GM12865 (cell line): ENCODE data around the gene CCL23.

Source experiments
- DNase-seq: peaks from one replicate; pipeline ENCODE4 v3.0.0; 2010; ENCODE audit warnings: low read depth
- H3K4me3 ChIP-seq: 2 replicates; pipeline ENCODE4 v1.5.1; 2011; ENCODE audit warnings: mild to moderate bottlenecking, low read depth, low read length, control low read depth
- CTCF ChIP-seq: IDR thresholded peaks from 2 replicates; pipeline ENCODE4 v1.5.1; 2011; ENCODE audit warnings: low read length, control low read depth, low read depth, inconsistent platforms; ENCODE audit not compliant: insufficient read depth; ENCODE audit errors: missing control alignments

Gene CCL23

DNA sequence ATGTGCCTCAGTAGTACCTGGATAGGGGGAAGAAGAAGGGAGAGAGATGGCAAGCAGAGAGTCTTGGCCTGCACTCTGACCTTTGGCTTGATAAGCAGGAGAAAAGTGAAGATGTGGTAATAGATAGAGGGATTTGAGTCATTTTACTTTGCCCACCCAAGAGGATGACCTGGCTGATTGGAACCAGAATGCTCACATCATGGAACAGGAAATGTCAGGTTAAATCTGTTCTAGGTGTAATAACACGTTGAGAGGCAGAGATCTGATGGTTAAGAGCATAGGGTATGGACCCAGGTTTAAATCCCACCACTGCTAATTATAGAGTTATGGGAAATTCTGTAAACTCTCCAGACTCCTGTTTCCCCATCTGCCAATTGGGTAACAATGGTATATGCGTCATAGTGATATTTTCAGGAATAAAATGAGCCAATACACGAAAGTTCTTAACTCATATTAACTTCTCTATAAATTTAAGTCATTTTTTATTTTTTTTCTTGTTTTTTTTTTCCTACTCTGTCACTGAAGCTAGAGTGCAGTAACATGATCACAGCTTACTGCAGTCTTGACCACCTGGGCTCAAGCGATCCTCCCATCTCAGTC, 38.2 kb upstream of the CCL23 start:
- H3K4me3 ChIP-seq = no peak overlapping the region
- DNase-seq = no peak
- no peak for TF ChIP-seq CTCF

GRCh38 chr17:36055171-36055570, 37.4 kb upstream of the CCL23 start:
- DNase-seq = no peak
- no peak for TF ChIP-seq CTCF
- no peak overlapping the region for H3K4me3 ChIP-seq

- H3K4me3 ChIP-seq = no peak overlapping the region
- TF ChIP-seq CTCF = no peak
- DNase-seq = no peak
These were observed 31.9 kb upstream of the CCL23 start for GRCh38 chr17:36049643-36050042.

- no peak for DNase-seq
- no peak for TF ChIP-seq CTCF
- H3K4me3 ChIP-seq = no peak overlapping the region
These were observed 30.3 kb upstream of the CCL23 start for GRCh38 chr17:36048066-36048465.

GRCh38 chr17:36036235-36036634, 18.5 kb upstream of the CCL23 start:
- no peak for DNase-seq
- no peak for TF ChIP-seq CTCF

GRCh38 chr17:36034127-36034526, 16.4 kb upstream of the CCL23 start:
- no peak overlapping the region for H3K4me3 ChIP-seq
- DNase-seq = peak; percentile 7
- no peak for TF ChIP-seq CTCF

More at GRCh38 chr17:36036235-36036634, 18.5 kb upstream of the CCL23 start:
- no peak overlapping the region for H3K4me3 ChIP-seq

DNA sequence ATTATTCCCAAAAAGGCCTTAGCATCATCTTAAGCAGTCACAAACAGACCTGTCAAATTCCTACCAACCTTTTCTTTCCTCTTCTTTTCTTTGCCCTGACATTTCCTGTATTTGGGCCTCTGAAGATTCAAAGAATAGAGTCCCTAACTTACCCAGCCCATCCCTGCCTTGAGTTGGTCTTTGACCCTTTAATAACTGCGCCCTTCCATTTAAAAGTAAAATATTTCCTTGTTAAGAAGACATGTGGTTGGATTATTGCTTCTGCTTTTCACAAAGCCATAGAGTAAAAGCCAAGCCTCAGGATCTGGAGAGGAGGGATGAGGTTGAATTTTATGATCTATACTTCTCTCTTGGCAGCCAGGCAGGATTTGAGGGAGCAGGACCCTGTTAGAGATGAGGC, 13.2 kb upstream of the CCL23 start:
- H3K4me3 ChIP-seq = no peak overlapping the region
- DNase-seq = no peak
- no peak for TF ChIP-seq CTCF
